ENCODE results near the gene SRSF4.

SRSF4 gene

DNA sequence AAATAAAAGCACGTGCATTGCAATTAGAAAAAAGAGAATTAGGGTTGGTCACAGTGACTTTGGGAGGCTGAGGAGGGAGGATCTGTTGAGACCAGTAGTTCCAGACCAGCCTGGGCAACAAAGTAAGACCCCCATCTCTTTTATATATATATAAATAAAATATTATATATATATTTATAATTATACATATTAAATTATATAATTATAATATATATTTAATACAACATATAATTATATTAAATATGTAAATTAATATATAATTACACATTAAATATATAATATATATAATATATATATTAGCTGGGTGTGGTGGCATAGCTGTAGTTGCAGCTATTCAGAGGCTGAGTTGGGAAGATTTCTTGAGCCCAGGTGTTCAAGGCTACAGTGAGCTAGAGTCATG is 81.2 kb downstream of the SRSF4 start:
- no peaks in the 10 kb centered on the region for H3K79me2 ChIP-seq
- H3K9ac ChIP-seq: no peak overlapping the region
- no peak overlapping the region for H2AFZ ChIP-seq
- no peak overlapping the region for H3K27ac ChIP-seq
- H3K4me2 ChIP-seq (ENCODE audit: low read length): no peak overlapping the region
- H3K4me1 ChIP-seq: no peaks in the 10 kb centered on the region
- H3K4me3 ChIP-seq (ENCODE audit: low read depth, low read length): no peak overlapping the region
- TF ChIP-seq CTCF (IDR thresholded peaks at IDR 0.05): no peak
- no peaks in the 10 kb centered on the region for H3K9me3 ChIP-seq (ENCODE audit: control insufficient read depth, low read length)
- H3K27me3 ChIP-seq (ENCODE audit: control insufficient read depth, insufficient read depth, low read length): no peaks in the 10 kb centered on the region
- no peaks in the 10 kb centered on the region for H3K36me3 ChIP-seq (ENCODE audit: control insufficient read depth, insufficient read depth, low read length)

DNA sequence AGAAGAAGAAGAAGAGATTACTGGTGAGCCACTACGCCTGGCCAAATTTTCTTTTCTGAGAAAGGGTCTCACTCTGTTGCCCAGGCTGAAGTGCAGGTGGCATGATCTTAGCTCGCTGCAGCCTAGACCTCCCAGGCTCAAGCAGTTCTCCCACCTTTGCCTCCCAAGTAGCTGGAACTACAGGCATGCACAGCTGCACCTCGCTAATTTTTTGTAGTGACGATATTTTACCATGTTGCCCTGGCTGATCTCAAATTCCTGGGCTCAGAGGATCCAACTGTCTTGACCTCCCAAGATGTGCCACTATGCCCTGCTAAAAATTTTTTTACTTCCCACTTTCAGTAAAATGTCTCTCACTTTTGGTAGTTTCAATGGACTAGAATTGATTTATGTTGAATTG is 82.4 kb downstream of the SRSF4 start:
- Histone ChIP-seq H3K27ac (no peak overlapping the region), H3K9ac (no peak overlapping the region), H3K4me3 (ENCODE audit: low read depth, low read length) (no peak overlapping the region), H3K9me3 (ENCODE audit: control insufficient read depth, low read length) (no peaks in the 10 kb centered on the region), H2AFZ (no peak overlapping the region), H3K36me3 (ENCODE audit: control insufficient read depth, insufficient read depth, low read length) (no peaks in the 10 kb centered on the region), H3K4me1 (no peaks in the 10 kb centered on the region), H3K79me2 (no peaks in the 10 kb centered on the region), H3K27me3 (ENCODE audit: control insufficient read depth, insufficient read depth, low read length) (no peaks in the 10 kb centered on the region), H3K4me2 (ENCODE audit: low read length) (no peak overlapping the region)
- no peak for TF ChIP-seq CTCF (IDR thresholded peaks at IDR 0.05)

Measured in parathyroid adenoma (tissue), 2 donors.